HG03342 (cell line): ENCODE results near the gene CTBP2.

Experiments
- ATAC-seq: cut with Tn5 transposase; IDR thresholded peaks from one replicate; pipeline ENCODE4 v1.9.1; 2021; ENCODE audit warnings: mild to moderate bottlenecking, moderate library complexity; ENCODE audit not compliant: unreplicated experiment

CTBP2 gene

DNA sequence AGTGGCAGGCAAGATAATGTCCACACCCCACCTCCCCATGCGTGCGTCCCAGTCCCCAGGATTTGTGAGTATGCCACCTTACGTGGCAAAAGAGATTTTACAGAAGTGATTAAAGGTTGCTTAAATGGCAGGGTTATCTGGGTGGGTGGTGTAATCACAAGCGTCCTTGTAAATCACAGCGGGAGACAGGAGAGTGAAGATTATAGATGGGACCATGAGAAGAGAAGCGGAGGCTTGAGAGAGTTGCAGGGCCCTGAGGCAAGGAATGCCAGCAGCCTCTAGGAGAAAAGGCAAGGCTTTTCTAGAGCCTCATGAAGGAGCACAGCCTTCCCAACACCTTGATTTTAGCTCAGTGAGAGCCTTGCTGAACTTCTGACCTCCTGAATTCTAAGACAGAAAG, 208.2 kb downstream of the CTBP2 start:
- ATAC-seq = no peak

DNA sequence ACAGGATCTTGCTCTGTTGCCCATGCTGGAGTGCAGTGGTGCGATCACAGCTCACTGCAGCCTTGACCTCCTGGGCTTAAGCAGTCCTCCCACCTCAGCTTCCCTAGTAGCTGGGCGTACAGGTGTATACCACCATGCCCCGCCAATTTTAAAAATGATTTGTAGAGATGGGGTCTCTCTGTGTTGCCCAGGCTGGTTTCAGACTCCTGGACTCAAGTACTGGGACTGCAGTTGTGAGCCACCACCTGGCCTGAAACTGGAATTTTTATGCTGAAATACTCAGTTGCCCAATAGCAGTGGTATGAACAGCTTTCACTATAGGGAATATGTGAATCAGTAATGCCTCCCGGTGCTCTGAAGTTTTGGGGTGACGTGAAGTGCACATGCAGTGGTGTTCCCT, 210.8 kb downstream of the CTBP2 start:
- ATAC-seq = no peak

DNA sequence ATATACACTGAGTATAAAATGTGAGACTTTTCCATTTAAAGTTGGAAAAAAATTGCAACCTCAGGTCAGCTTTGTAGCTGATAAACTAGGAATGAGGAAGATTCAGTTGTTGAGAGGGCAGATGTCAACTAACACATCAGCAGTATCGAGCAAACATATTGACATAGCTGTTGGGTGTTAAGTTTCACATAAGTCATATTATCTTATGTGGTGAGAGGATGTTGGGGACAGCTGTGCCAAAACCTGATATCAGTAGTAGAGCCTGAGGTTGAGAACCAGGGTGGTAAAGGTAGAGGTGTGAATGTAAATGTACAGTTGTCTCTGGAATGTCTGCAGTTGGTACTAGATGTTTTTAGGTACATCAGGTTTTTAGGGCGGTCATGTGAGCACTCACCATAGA, 213.4 kb downstream of the CTBP2 start:
- ATAC-seq = no peak

DNA sequence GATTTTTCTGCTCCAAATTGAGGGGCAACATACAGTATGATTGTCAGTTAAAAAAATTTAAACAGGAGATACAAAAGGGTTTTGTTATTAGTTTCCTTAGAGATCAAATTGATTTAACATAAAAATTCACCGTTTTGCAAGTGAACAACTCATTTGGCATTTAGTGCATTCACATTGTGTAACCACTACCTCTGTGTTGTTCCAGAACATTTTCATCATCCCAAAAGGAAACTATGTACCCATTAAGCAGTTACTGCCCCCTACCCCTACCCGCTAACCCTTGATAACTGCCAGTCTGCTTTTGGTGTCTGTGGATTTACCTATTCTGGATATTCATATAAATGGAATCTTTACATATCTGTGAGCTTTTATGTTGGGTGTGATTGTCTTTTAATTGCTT, 215.4 kb downstream of the CTBP2 start:
- ATAC-seq = no peak

DNA sequence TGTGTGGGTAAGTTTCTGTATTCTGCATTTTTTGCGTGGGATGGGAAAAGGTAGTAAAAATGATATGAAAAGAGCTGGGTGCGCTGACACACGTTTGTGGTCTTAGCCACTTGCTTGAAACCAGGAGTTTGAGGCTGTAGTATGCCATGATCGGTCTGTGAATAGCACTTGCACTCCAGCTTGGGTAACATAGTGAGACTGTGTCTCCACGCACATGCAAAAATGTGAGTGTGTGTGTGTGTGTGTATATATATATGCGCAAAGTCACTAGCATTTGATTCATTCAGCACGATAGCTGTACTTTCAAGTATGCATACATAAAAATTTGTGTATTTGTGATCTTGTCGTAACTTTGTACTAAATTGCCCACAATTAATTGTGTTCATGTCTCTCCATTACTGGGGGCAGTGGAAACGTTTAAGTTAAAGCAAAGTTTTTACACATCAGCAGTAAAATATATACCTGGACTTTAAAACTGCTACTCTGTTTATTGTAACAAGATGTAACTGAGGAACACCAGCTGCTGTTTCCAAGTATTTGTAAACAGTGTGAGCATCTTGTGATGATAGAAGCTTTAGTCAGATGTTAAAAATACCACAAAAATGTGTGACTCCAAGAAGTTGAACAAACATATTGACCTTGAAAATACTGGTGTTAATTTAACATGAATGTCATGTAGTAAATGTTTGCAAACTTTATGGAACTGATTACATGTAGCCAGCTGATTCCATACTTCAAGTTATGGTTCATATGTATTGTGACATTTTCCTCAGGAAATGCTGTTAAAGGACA, 216.9 kb downstream of the CTBP2 start:
- ATAC-seq = no peak

DNA sequence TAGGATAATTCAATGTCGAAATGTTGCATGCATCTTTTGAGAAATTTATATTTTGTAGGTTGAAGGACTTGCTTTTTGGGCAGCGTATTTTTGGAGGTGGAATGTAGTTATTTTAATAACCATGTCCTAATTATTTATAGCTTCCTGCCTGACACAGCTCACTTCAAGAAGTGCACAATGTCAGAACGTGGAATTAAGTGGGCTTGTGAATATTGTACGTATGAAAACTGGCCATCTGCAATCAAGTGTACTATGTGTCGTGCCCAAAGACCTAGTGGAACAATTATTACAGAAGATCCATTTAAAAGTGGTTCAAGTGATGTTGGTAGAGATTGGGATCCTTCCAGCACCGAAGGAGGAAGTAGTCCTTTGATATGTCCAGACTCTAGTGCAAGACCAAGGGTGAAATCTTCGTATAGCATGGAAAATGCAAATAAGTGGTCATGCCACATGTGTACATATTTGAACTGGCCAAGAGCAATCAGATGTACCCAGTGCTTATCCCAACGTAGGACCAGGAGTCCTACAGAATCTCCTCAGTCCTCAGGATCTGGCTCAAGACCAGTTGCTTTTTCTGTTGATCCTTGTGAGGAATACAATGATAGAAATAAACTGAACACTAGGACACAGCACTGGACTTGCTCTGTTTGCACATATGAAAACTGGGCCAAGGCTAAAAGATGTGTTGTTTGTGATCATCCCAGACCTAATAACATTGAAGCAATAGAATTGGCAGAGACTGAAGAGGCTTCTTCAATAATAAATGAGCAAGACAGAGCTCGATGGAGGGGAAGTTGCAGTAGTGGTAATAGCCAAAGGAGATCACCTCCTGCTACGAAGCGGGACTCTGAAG, 217.8 kb downstream of the CTBP2 start:
- ATAC-seq = no peak

DNA sequence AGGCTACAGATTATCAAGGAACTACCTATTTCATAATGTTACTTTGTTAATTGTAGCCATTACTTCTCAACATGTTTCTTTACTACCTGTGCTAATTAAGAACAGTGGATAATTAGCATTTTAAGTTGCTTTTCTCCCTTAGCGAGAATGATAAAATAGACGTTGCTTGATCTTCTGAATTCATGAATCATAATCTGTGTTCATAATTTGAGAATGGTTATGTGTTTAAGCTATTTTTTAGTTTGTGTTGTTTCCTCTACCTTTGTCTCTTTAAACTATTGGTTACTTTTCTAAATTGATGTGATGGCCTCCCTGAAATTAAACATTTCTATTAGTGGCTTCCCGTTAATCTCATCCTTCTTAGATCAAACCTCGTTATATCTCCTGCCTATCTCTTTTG, 218.5 kb downstream of the CTBP2 start, which contains the start of gene ZRANB1:
Gene ZRANB1 (plus strand): TSS at position 301 of the 400 bp plus-strand sequence. CDS start 371 bp downstream, outside the sequence.
- ATAC-seq = no peak

DNA sequence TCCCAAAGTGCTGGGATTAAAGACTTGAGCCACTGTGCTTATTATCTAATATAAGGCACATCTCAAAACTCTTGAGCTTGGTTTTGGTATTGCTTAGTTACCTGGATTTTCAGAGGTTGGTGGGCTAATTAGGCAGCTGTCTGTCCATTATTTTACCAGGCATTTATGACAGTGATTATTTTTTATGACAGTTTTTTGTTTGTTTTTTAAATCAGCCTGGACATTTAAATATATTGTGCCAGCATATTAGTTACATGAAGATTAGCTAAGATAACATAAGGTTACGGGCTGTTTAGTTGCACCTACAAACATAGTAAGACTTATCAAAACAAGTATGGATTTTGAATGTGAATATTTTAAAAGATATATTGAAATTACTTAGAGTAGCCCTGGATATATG, 221.1 kb downstream of the CTBP2 start:
- ATAC-seq = no peak

DNA sequence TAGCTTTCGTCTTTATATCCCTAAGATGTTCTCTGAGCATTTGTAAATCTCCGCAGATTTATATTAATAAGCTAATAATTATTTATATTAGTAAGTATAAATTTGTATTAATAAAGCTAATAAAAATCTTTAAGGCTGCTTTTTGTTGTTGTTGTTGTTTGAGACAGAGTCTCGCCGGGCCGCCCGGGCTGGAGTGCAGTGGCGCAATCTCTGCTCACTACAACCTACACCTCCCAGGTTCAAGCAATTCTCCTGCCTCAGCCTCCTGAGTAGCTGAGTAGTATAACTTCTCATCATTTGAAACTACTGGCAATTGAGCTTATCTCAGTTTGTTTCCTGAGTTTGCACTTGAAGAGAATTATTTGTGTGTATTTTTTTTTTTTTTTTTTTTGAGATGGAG, 223.6 kb downstream of the CTBP2 start:
- no peak for ATAC-seq

DNA sequence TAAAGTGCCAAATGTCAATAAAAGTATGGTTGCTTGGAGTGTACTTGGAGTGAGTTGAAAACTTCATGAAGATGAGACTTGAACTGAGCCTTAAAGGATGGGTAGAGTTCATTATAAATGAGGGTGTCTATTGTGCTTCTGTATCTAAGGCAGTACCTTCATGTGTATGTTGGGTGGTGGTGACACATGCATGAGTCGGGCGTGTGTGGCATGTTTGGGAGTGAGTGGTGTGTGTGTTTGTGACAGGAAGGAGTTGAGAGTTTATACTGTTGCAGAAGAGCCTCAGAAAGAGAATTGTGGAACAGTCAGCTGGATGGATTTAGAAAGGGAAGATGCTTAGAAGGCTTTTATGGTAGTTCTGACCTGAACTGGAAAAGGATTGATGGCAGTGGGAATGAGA, 224.4 kb downstream of the CTBP2 start:
- ATAC-seq = no peak
